Measurements from ENCODE around the gene MT1HL1. TPM values are rescaled to one million over a fixed set of nuclear protein-coding genes. Genes with fewer than 3 reads are reported as not detected.

The MT1HL1 gene
- total RNA-seq (2013) = not detected
- polyA plus RNA-seq (not detected), polyA minus RNA-seq (not detected in 2 replicates), total RNA-seq (0 reads per million in 11 experiments)

DNA sequence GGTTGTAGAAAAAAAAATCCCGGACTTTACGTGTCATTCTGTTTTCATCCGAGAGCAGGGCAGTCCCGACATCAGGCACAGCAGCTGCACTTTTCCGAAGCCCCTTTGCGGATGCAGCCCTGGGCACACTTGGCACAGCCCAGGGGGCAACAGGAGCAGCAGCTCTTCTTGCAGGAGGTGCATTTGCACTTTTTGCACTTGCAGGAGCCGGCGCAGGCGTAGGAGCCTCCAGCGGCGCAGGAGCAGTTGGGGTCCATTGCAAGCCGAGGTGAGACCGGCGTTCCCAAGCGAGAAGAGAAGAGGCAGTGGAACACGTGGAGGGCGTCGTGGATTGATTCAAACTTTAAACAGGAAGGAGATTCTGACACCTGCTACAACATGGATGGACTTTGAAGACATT, at the start of gene MT1HL1:
MT1HL1 (minus strand) TSS at position 326 of the 400 bp plus-strand sequence; CDS start at position 257, 69 bp downstream.
- TF ChIP-seq CTCF (IDR thresholded peaks at IDR 0.05) = no peak
- Mint-ChIP-seq H3K4me1 (no peaks in the 10 kb centered on the region), H3K36me3 (no peaks in the 10 kb centered on the region), H3K4me3 (no peak within 1 kb of the TSS), H3K9me3 (peaks cover 0 to 6% (median 1%) of the 10 kb centered on the region in 7 donors), H3K27ac (peak within 1 kb of the TSS in 1 of 7 donors; percentile 8), H3K27me3 (ENCODE audit: low read depth in 3 of 3) (peaks cover 0 to 1% (median 0%) of the 10 kb centered on the region in 3 donors)
- no peak for DNase-seq
- Histone ChIP-seq H2AFZ (ENCODE audit: insufficient read depth, low read depth, low read length, poor library complexity, severe bottlenecking) (no peak within 1 kb of the TSS), H3K9ac (ENCODE audit: insufficient read depth, low read length, poor library complexity, severe bottlenecking) (no peak within 1 kb of the TSS), H4K20me1 (ENCODE audit: insufficient read depth, low read length) (no peaks in the 10 kb centered on the region), H3K27me3 (ENCODE audit: control insufficient read depth in 2 of 2, insufficient read depth in 2 of 2, low read length in 2 of 2) (no peaks in the 10 kb centered on the region), H3K27ac (ENCODE audit: low read depth in 1 of 2, low read length in 2 of 2) (no peak within 1 kb of the TSS), H3K4me1 (ENCODE audit: control insufficient read depth in 1 of 2, insufficient read depth in 2 of 2, low read length in 2 of 2) (no peaks in the 10 kb centered on the region), H3K4me2 (replicated peaks; ENCODE audit: extremely low read depth, low read length, poor library complexity, severe bottlenecking) (no peak within 1 kb of the TSS), H3K36me3 (replicated peaks in 1 of 2; ENCODE audit: control insufficient read depth in 1 of 2, insufficient read depth in 2 of 2, low read length in 2 of 2) (no peaks in the 10 kb centered on the region), H3K9me3 (replicated peaks in 1 of 2; ENCODE audit: control insufficient read depth in 1 of 2, insufficient read depth in 1 of 2, low read length in 2 of 2) (no peaks in the 10 kb centered on the region), H3K4me3 (replicated peaks in 1 of 3; ENCODE audit: low read depth in 2 of 3, low read length in 3 of 3) (no peak within 1 kb of the TSS), H3K79me2 (ENCODE audit: insufficient read depth, low read length) (no peaks in the 10 kb centered on the region)
- 95% methylated on average over 18 of the region's 18 CpGs for WGBS (ENCODE audit: insufficient coverage)
- intact Hi-C loops (cut with micrococcal nuclease) = no loop called here

DNA sequence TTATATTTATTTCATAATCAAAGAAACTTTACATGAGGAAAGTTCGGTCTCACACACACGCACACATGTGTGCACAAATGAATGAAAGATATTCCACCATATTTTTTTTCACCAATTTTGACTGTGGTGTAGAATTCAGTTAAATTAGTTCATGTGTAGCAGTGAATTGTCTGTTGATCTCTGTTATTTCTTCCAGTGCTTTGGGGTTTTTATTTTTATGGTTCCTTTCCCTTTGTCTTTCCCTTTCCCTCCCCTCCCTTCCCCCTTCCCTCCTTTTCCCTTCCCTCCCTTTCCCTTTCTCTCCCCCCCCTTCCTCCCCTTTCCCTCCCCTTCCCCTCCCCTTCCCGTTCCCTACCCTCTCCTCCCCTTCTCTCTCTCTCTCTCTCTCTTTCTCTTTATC, 46.7 kb upstream of the MT1HL1 start:
- Histone ChIP-seq H3K4me1 (ENCODE audit: control insufficient read depth in 1 of 2, insufficient read depth in 2 of 2, low read length in 2 of 2) (no peaks in the 10 kb centered on the region), H3K27me3 (ENCODE audit: control insufficient read depth in 2 of 2, insufficient read depth in 2 of 2, low read length in 2 of 2) (peaks cover under 1 to 4% of the 10 kb centered on the region in 2 donors), H3K36me3 (replicated peaks in 1 of 2; ENCODE audit: control insufficient read depth in 1 of 2, insufficient read depth in 2 of 2, low read length in 2 of 2) (no peaks in the 10 kb centered on the region), H2AFZ (ENCODE audit: insufficient read depth, low read depth, low read length, poor library complexity, severe bottlenecking) (no peak overlapping the region), H3K9ac (ENCODE audit: insufficient read depth, low read length, poor library complexity, severe bottlenecking) (no peak overlapping the region), H4K20me1 (ENCODE audit: insufficient read depth, low read length) (no peaks in the 10 kb centered on the region), H3K27ac (ENCODE audit: low read depth in 1 of 2, low read length in 2 of 2) (no peak overlapping the region), H3K9me3 (replicated peaks in 1 of 2; ENCODE audit: control insufficient read depth in 1 of 2, insufficient read depth in 1 of 2, low read length in 2 of 2) (no peaks in the 10 kb centered on the region), H3K4me3 (replicated peaks in 1 of 3; ENCODE audit: low read depth in 2 of 3, low read length in 3 of 3) (no peak overlapping the region), H3K79me2 (ENCODE audit: insufficient read depth, low read length) (no peaks in the 10 kb centered on the region), H3K4me2 (replicated peaks; ENCODE audit: extremely low read depth, low read length, poor library complexity, severe bottlenecking) (no peak overlapping the region)
- Mint-ChIP-seq H3K27me3 (ENCODE audit: low read depth in 3 of 3) (peaks cover 2 to 3% (median 2%) of the 10 kb centered on the region in 3 donors), H3K4me1 (no peaks in the 10 kb centered on the region), H3K36me3 (no peaks in the 10 kb centered on the region), H3K9me3 (peaks cover 0 to 2% (median 0%) of the 10 kb centered on the region in 7 donors), H3K27ac (no peak overlapping the region), H3K4me3 (no peak overlapping the region)
- DNase-seq = no peak
- intact Hi-C loops (cut with micrococcal nuclease) = no loop called here
- TF ChIP-seq CTCF (IDR thresholded peaks at IDR 0.05) = no peak
- WGBS (ENCODE audit: insufficient coverage) = no CpG with 5 or more reads among the region's 3 CpGs

Measured in CD14-positive monocyte (primary cell).